ENCODE results near the gene ADAP2.

Gene ADAP2

GRCh38 chr17:30933966-30934365 lies 12.2 kb downstream of the ADAP2 start:
- ChIA-PET CTCF (no interaction called here), POLR2A (no interaction called here)
- no peak for DNase-seq (ENCODE audit: extremely low spot score)
- no peak for TF ChIP-seq ARNT (IDR thresholded peaks at IDR 0.05)
- no peak for TF ChIP-seq ZNF384 (IDR thresholded peaks at IDR 0.05)
- no peak for TF ChIP-seq FOXK2 (IDR thresholded peaks at IDR 0.05)
- TF ChIP-seq NFRKB (IDR thresholded peaks at IDR 0.05) = no peak
- TF ChIP-seq BHLHE40 (IDR thresholded peaks at IDR 0.05; ENCODE audit: borderline replicate concordance) = no peak
- TF ChIP-seq TARDBP (IDR thresholded peaks at IDR 0.05) = no peak
- TF ChIP-seq CTBP1 (IDR thresholded peaks at IDR 0.05; ENCODE audit: borderline replicate concordance) = no peak
- no peak for TF ChIP-seq FOXA1 (IDR thresholded peaks at IDR 0.05)
- no peak for TF ChIP-seq SP1 (IDR thresholded peaks at IDR 0.05)
- TF ChIP-seq SUZ12 (IDR thresholded peaks at IDR 0.05) = no peak
- no peak for TF ChIP-seq L3MBTL2 (conservative IDR thresholded peaks at IDR 0.05)
- TF ChIP-seq PKNOX1 (IDR thresholded peaks at IDR 0.05) = no peak
- TF ChIP-seq ELF4 (IDR thresholded peaks at IDR 0.05) = no peak
- TF ChIP-seq FOXM1 (IDR thresholded peaks at IDR 0.05; ENCODE audit: borderline replicate concordance) = no peak
- TF ChIP-seq LEF1 (IDR thresholded peaks at IDR 0.05; ENCODE audit: borderline replicate concordance) = no peak
- TF ChIP-seq HDGF (IDR thresholded peaks at IDR 0.05; ENCODE audit: borderline replicate concordance) = no peak

- ChIA-PET POLR2A (no interaction called here), CTCF (no interaction called here)
- TF ChIP-seq LEF1 (IDR thresholded peaks at IDR 0.05; ENCODE audit: borderline replicate concordance) (no peak), ELF4 (IDR thresholded peaks at IDR 0.05) (no peak), PKNOX1 (IDR thresholded peaks at IDR 0.05) (no peak), BHLHE40 (IDR thresholded peaks at IDR 0.05; ENCODE audit: borderline replicate concordance) (no peak), ZNF384 (IDR thresholded peaks at IDR 0.05) (no peak), HDGF (IDR thresholded peaks at IDR 0.05; ENCODE audit: borderline replicate concordance) (no peak), FOXM1 (IDR thresholded peaks at IDR 0.05; ENCODE audit: borderline replicate concordance) (no peak), FOXA1 (IDR thresholded peaks at IDR 0.05) (no peak), ARNT (IDR thresholded peaks at IDR 0.05) (no peak), NFRKB (IDR thresholded peaks at IDR 0.05) (no peak), TARDBP (IDR thresholded peaks at IDR 0.05) (no peak), FOXK2 (IDR thresholded peaks at IDR 0.05) (no peak), SUZ12 (IDR thresholded peaks at IDR 0.05) (no peak)
- DNase-seq (ENCODE audit: extremely low spot score) = no peak
These were observed 17.4 kb downstream of the ADAP2 start for GRCh38 chr17:30939051-30939689.

GRCh38 chr17:30942308-30943079 lies 20.7 kb downstream of the ADAP2 start:
- TF ChIP-seq NFRKB (IDR thresholded peaks at IDR 0.05) (no peak), L3MBTL2 (conservative IDR thresholded peaks at IDR 0.05) (no peak), ELF4 (IDR thresholded peaks at IDR 0.05) (no peak), FOXM1 (IDR thresholded peaks at IDR 0.05; ENCODE audit: borderline replicate concordance) (no peak), ARNT (IDR thresholded peaks at IDR 0.05) (no peak), SP1 (IDR thresholded peaks at IDR 0.05) (no peak), PKNOX1 (IDR thresholded peaks at IDR 0.05) (no peak), FOXK2 (IDR thresholded peaks at IDR 0.05) (no peak), HDGF (IDR thresholded peaks at IDR 0.05; ENCODE audit: borderline replicate concordance) (no peak), SUZ12 (IDR thresholded peaks at IDR 0.05) (no peak), BHLHE40 (IDR thresholded peaks at IDR 0.05; ENCODE audit: borderline replicate concordance) (no peak), TARDBP (IDR thresholded peaks at IDR 0.05) (no peak)
- ChIA-PET POLR2A (no interaction called here), CTCF (no interaction called here)
- DNase-seq (ENCODE audit: extremely low spot score) = no peak

- POLR2A ChIA-PET = interaction anchor here (0.7 kb wide), 1 partner anchor 21 kb away, joined by 3 read pairs; no protein-coding TSS in a partner anchor
- CTCF ChIA-PET = no interaction called here
- DNase-seq (ENCODE audit: extremely low spot score) = no peak
- TF ChIP-seq L3MBTL2 (conservative IDR thresholded peaks at IDR 0.05) = no peak
- TF ChIP-seq BHLHE40 (IDR thresholded peaks at IDR 0.05; ENCODE audit: borderline replicate concordance) = no peak
- TF ChIP-seq TARDBP (IDR thresholded peaks at IDR 0.05) = no peak
- TF ChIP-seq SUZ12 (IDR thresholded peaks at IDR 0.05) = no peak
- TF ChIP-seq CTBP1 (IDR thresholded peaks at IDR 0.05; ENCODE audit: borderline replicate concordance) = no peak
- no peak for TF ChIP-seq LEF1 (IDR thresholded peaks at IDR 0.05; ENCODE audit: borderline replicate concordance)
- TF ChIP-seq PKNOX1 (IDR thresholded peaks at IDR 0.05) = no peak
- TF ChIP-seq FOXA1 (IDR thresholded peaks at IDR 0.05) = no peak
- TF ChIP-seq ARNT (IDR thresholded peaks at IDR 0.05) = no peak
- no peak for TF ChIP-seq SP1 (IDR thresholded peaks at IDR 0.05)
- TF ChIP-seq FOXM1 (IDR thresholded peaks at IDR 0.05; ENCODE audit: borderline replicate concordance) = no peak
- TF ChIP-seq HDGF (IDR thresholded peaks at IDR 0.05; ENCODE audit: borderline replicate concordance) = no peak
- TF ChIP-seq ELF4 (IDR thresholded peaks at IDR 0.05) = no peak
- no peak for TF ChIP-seq FOXK2 (IDR thresholded peaks at IDR 0.05)
- no peak for TF ChIP-seq ZNF384 (IDR thresholded peaks at IDR 0.05)
- no peak for TF ChIP-seq NFRKB (IDR thresholded peaks at IDR 0.05)
These were observed 26.1 kb downstream of the ADAP2 start for GRCh38 chr17:30947796-30948195.

- DNase-seq (ENCODE audit: extremely low spot score) = no peak
- POLR2A ChIA-PET = interaction anchor here (0.5 kb wide), 1 partner anchor 1380 kb away, joined by 3 read pairs; no protein-coding TSS in a partner anchor
- TF ChIP-seq BHLHE40 (IDR thresholded peaks at IDR 0.05; ENCODE audit: borderline replicate concordance) = no peak
- no peak for TF ChIP-seq HDGF (IDR thresholded peaks at IDR 0.05; ENCODE audit: borderline replicate concordance)
- TF ChIP-seq CTBP1 (IDR thresholded peaks at IDR 0.05; ENCODE audit: borderline replicate concordance) = no peak
- TF ChIP-seq FOXA1 (IDR thresholded peaks at IDR 0.05) = no peak
- no peak for TF ChIP-seq ZNF384 (IDR thresholded peaks at IDR 0.05)
- TF ChIP-seq FOXM1 (IDR thresholded peaks at IDR 0.05; ENCODE audit: borderline replicate concordance) = no peak
- TF ChIP-seq LEF1 (IDR thresholded peaks at IDR 0.05; ENCODE audit: borderline replicate concordance) = no peak
- TF ChIP-seq TARDBP (IDR thresholded peaks at IDR 0.05) = no peak
- TF ChIP-seq SUZ12 (IDR thresholded peaks at IDR 0.05) = no peak
- no peak for TF ChIP-seq ARNT (IDR thresholded peaks at IDR 0.05)
- no peak for TF ChIP-seq L3MBTL2 (conservative IDR thresholded peaks at IDR 0.05)
- TF ChIP-seq PKNOX1 (IDR thresholded peaks at IDR 0.05) = no peak
- TF ChIP-seq SP1 (IDR thresholded peaks at IDR 0.05) = no peak
- TF ChIP-seq ELF4 (IDR thresholded peaks at IDR 0.05) = no peak
- CTCF ChIA-PET = interaction anchor here (0.6 kb wide), 1 partner anchor 66 kb away, joined by 3 read pairs; no protein-coding TSS in a partner anchor
These were observed 28.4 kb downstream of the ADAP2 start for GRCh38 chr17:30950189-30950588.

Measured in HEK293T (cell line).